ENCODE measurements around the gene LRCH2.
"Not testable (repeated sequence)": the region's sequence is repeated elsewhere in the genome, so short reads cannot be mapped to it uniquely, and the experiment has no call there.

LRCH2 gene

GRCh38 chrX:115233497-115234455 lies at the start of gene LRCH2:
LRCH2 (minus strand) TSS chrX:115234096; CDS start chrX:115234041, 55 bp downstream.
- DNase-seq: no peak

- no peak for DNase-seq
Observed at GRCh38 chrX:115269051-115269683, 35.3 kb upstream of the LRCH2 start.

GRCh38 chrX:115268421-115268820 lies 34.5 kb upstream of the LRCH2 start:
- DNase-seq: no peak

GRCh38 chrX:115266300-115266699 lies 32.4 kb upstream of the LRCH2 start:
- no peak for DNase-seq

GRCh38 chrX:115264009-115264408 lies 30.1 kb upstream of the LRCH2 start:
- no peak for DNase-seq

GRCh38 chrX:115261148-115261547 lies 27.3 kb upstream of the LRCH2 start:
- no peak for DNase-seq

- DNase-seq: no peak
Observed at GRCh38 chrX:115260330-115260729, 26.4 kb upstream of the LRCH2 start.

GRCh38 chrX:115259238-115259875 lies 25.5 kb upstream of the LRCH2 start:
- no peak for DNase-seq

GRCh38 chrX:115257711-115258110 lies 23.8 kb upstream of the LRCH2 start:
- no peak for DNase-seq

- DNase-seq: no peak
Observed at GRCh38 chrX:115255003-115255402, 21.1 kb upstream of the LRCH2 start.

GRCh38 chrX:115251458-115252233 lies 17.8 kb upstream of the LRCH2 start:
- DNase-seq: no peak

GRCh38 chrX:115237056-115237455 lies 3.2 kb upstream of the LRCH2 start:
- DNase-seq: no peak

GRCh38 chrX:115236560-115236959 lies 2.7 kb upstream of the LRCH2 start:
- no peak for DNase-seq

GRCh38 chrX:115234461-115234860 lies 565 bp upstream of the LRCH2 start:
- no peak for DNase-seq

- DNase-seq: no peak
Observed at GRCh38 chrX:115232933-115233496, 881 bp downstream of the LRCH2 start.

GRCh38 chrX:115229337-115230003 lies 4.4 kb downstream of the LRCH2 start:
- no peak for DNase-seq

GRCh38 chrX:115226929-115227328 lies 7.0 kb downstream of the LRCH2 start:
- DNase-seq: no peak

- DNase-seq: not testable (repeated sequence)
Observed at GRCh38 chrX:115217346-115217745, 16.6 kb downstream of the LRCH2 start.

- DNase-seq: no peak
Observed at GRCh38 chrX:115214605-115215004, 19.3 kb downstream of the LRCH2 start.

GRCh38 chrX:115214151-115214550 lies 19.7 kb downstream of the LRCH2 start:
- DNase-seq: no peak

- DNase-seq: not testable (repeated sequence)
Observed at GRCh38 chrX:115209547-115209946, 24.3 kb downstream of the LRCH2 start.

GRCh38 chrX:115204040-115204439 lies 29.9 kb downstream of the LRCH2 start:
- no peak for DNase-seq

Data from activated naive CD4-positive, alpha-beta T cell treated with Interleukin-2 at 50 U/mL for 16 hours (primary cell).